Measurements from ENCODE around the gene CYSRT1. TPM values are rescaled to one million over a fixed set of nuclear protein-coding genes. Genes with fewer than 3 reads are reported as not detected.

The CYSRT1 gene
- total RNA-seq, 1 experiment from 2014 or later = 1.0 TPM

- H4K8ac ChIP-seq (replicated peaks; ENCODE audit: insufficient read length, low read depth, low read length) = no peak overlapping the region
- no peak overlapping the region for H4K5ac ChIP-seq (ENCODE audit: insufficient read length, low read depth, low read length)
- H2BK20ac ChIP-seq (ENCODE audit: low read depth, low read length, poor library complexity, severe bottlenecking) = no peak overlapping the region
- Mint-ChIP-seq H3K36me3 (ENCODE audit: insufficient read depth in 1 of 3, low read depth in 3 of 3) (peaks cover 2 to 14% (median 5%) of the 10 kb centered on the region in 3 experiments; a peak in 5 of 7 replicates), H3K27me3 (ENCODE audit: low read depth) (peaks cover 54% of the 10 kb centered on the region), H3K4me1 (peaks cover 2 to 9% of the 10 kb centered on the region in 2 experiments), H3K9me3 (no peaks in the 10 kb centered on the region), H3K27ac (no peak overlapping the region), H3K4me3 (peak overlapping the region in 1 of 2 experiments; percentile 21; a peak in 1 of 5 replicates)
- no peak overlapping the region for H3K27ac ChIP-seq (ENCODE audit: insufficient read length, low read depth, low read length)
- H3K23me2 ChIP-seq (ENCODE audit: insufficient read length, low read depth, low read length, poor library complexity, severe bottlenecking) = no peaks in the 10 kb centered on the region
- peak; percentile 59 for DNase-seq
- H3K27me3 ChIP-seq (ENCODE audit: insufficient read depth, low read length) = peaks cover 3% of the 10 kb centered on the region; the same call in 1 of the 2 replicates
- H3K4ac ChIP-seq (ENCODE audit: low read depth, low read length) = no peak overlapping the region
- no peak overlapping the region for H2BK5ac ChIP-seq (ENCODE audit: insufficient read length, low read length)
- no peaks in the 10 kb centered on the region for H3K79me2 ChIP-seq (ENCODE audit: insufficient read depth, low read length)
- no peak overlapping the region for H3K9ac ChIP-seq (ENCODE audit: extremely low read depth, insufficient read length, low read length)
- no peaks in the 10 kb centered on the region for H3K4me1 ChIP-seq (ENCODE audit: insufficient read depth, low read length)
- WGBS (ENCODE audit: extremely low coverage, insufficient read length, low lambda C conversion rate) = no CpG with 5 or more reads among the region's 33 CpGs
- no peak overlapping the region for H2AK5ac ChIP-seq (ENCODE audit: insufficient read length, low read length)
- no peaks in the 10 kb centered on the region for H4K20me1 ChIP-seq (ENCODE audit: control insufficient read depth, insufficient read depth, insufficient read length)
- TF ChIP-seq CTCF (conservative IDR thresholded peaks at IDR 0.05) = peak; percentile 56
- no peak overlapping the region for H3K56ac ChIP-seq (ENCODE audit: insufficient read length, low read depth, low read length)
- H4K91ac ChIP-seq (ENCODE audit: insufficient read length, low read depth, low read length) = no peak overlapping the region
- H2BK12ac ChIP-seq (ENCODE audit: insufficient read length, low read depth, low read length) = no peak overlapping the region
- H3K18ac ChIP-seq (ENCODE audit: insufficient read length, low read depth, low read length) = no peak overlapping the region
- H3K9me3 ChIP-seq (ENCODE audit: control insufficient read depth, low read depth, low read length) = no peaks in the 10 kb centered on the region
- no peak overlapping the region for H3K23ac ChIP-seq (ENCODE audit: insufficient read length, low read depth, low read length)
- no peak overlapping the region for H3K4me2 ChIP-seq (ENCODE audit: insufficient read depth, insufficient read length, low read length)
- H3K14ac ChIP-seq (ENCODE audit: insufficient read depth, low read length) = no peak overlapping the region
- no peaks in the 10 kb centered on the region for H3K79me1 ChIP-seq (ENCODE audit: insufficient read depth, low read depth, low read length, poor library complexity, severe bottlenecking)
- H2BK120ac ChIP-seq (ENCODE audit: low read depth, low read length, poor library complexity, severe bottlenecking) = no peak overlapping the region
- H2AFZ ChIP-seq (ENCODE audit: low read length) = no peak overlapping the region
- H3T11ph ChIP-seq (ENCODE audit: low read length) = no peak overlapping the region
- no peak overlapping the region for H2BK15ac ChIP-seq (ENCODE audit: low read depth, low read length)
Measured at GRCh38 chr9:137175345-137175961, 49.5 kb upstream of the CYSRT1 start.

Data from H9 (cell line).